CD4-positive, alpha-beta T cell (primary cell): ENCODE results near the gene POLD1. TPM values are rescaled to one million over a fixed set of nuclear protein-coding genes. Genes with fewer than 3 reads are reported as not detected.
A peak's percentile ranks its signal among the peaks of the same experiment; 100 is the strongest.
"Not testable (repeated sequence)": the region's sequence is repeated elsewhere in the genome, so short reads cannot be mapped to it uniquely, and the experiment has no call there.

Source experiments
- ATAC-seq: fragments of 200-7000 bp; cut with Tn5 transposase; one replicate; pipeline ENCODE4 v1.10.0; 2022; ENCODE audit warnings: mild to moderate bottlenecking; ENCODE audit not compliant: poor library complexity
- CTCF ChIA-PET: fragments of 350-600 bp; sonication (Branson Sonifier 250); formaldehyde crosslinking; loops from one replicate; lab custom pipeline; 2021; ENCODE audit warnings: antibody characterized with exemption, inconsistent platforms; lab: Charles Lee
- POLR2A ChIA-PET: fragments of 350-600 bp; sonication (Branson Sonifier 250); formaldehyde crosslinking; loops from one replicate; lab custom pipeline; 2021; ENCODE audit warnings: antibody characterized with exemption, inconsistent platforms; lab: Charles Lee
- DNase-seq, 14 experiments: peaks; one replicate each; pipeline ENCODE4 v3.0.0-alpha.2; 2013 to 2020; ENCODE audit warnings: mixed read lengths in 2 of 14
- H3K27ac ChIP-seq, 2 donors: one replicate each; pipeline versions ENCODE4 v1.5.1 to v1.7.0; 2013; ENCODE audit warnings: low read length in 2 of 2, low read depth in 1 of 2, mild to moderate bottlenecking in 1 of 2
- H3K27me3 ChIP-seq, 2 experiments: 1 replicate in 1 of 2; 2 replicates in 1 of 2; pipeline versions ENCODE4 v1.6.1 to v1.7.0; 2013; ENCODE audit warnings: low read length in 2 of 2, control low read depth in 1 of 2, mild to moderate bottlenecking in 1 of 2, moderate library complexity in 1 of 2; ENCODE audit not compliant: insufficient read depth in 2 of 2, control insufficient read depth in 1 of 2
- H3K36me3 ChIP-seq: one replicate; pipeline ENCODE4 v1.6.1; 2013; ENCODE audit warnings: low read length, control low read depth; ENCODE audit not compliant: insufficient read depth
- H3K4me1 ChIP-seq: one replicate; pipeline ENCODE4 v1.6.1; 2013; ENCODE audit warnings: low read length, control low read depth; ENCODE audit not compliant: insufficient read depth
- H3K4me3 ChIP-seq: one replicate; pipeline ENCODE4 v1.5.1; 2013; ENCODE audit warnings: mild to moderate bottlenecking, low read length, moderate library complexity
- H3K9me3 ChIP-seq, 2 experiments: 1 replicate in 1 of 2; 2 replicates in 1 of 2; pipeline versions ENCODE4 v1.6.1 to v1.7.0; 2013; ENCODE audit warnings: low read length in 2 of 2, mild to moderate bottlenecking in 2 of 2, control low read depth in 1 of 2, moderate library complexity in 1 of 2; ENCODE audit not compliant: control insufficient read depth in 1 of 2, insufficient read depth in 1 of 2
- H3K27ac Mint-ChIP-seq: one replicate; pipeline ENCODE4 v1.8.0; 2020; ENCODE audit warnings: mixed read lengths
- H3K27me3 Mint-ChIP-seq: one replicate; pipeline ENCODE4 v1.8.0; 2021; ENCODE audit warnings: mixed read lengths
- H3K36me3 Mint-ChIP-seq: one replicate; pipeline ENCODE4 v1.8.0; 2021; ENCODE audit warnings: low read depth, mixed read lengths
- H3K4me1 Mint-ChIP-seq: one replicate; pipeline ENCODE4 v1.8.0; 2021; ENCODE audit warnings: low read depth, mixed read lengths
- H3K4me3 Mint-ChIP-seq: one replicate; pipeline ENCODE4 v1.8.0; 2020; ENCODE audit warnings: mild to moderate bottlenecking, mixed read lengths
- H3K9me3 Mint-ChIP-seq: one replicate; pipeline ENCODE4 v1.8.0; 2020; ENCODE audit warnings: mixed read lengths
- intact Hi-C, 2 experiments: fragments of 100-400 bp; cut with DNase I in 1 of 2; cut with micrococcal nuclease in 1 of 2; formaldehyde crosslinking; loops; one replicate each; pipeline versions ENCODE4 v1.15.1 to v1.9.0; 2023 to 2025; cut with DNase I, micrococcal nuclease
- polyA plus RNA-seq, 2 donors: library from polyadenylated mRNA; unstranded; fragments of 120-200 nt; gene quantifications; one replicate each; pipeline ENCODE4 v1.2.1, GENCODE V29; 2013
- total RNA-seq, 174 experiments: library from RNA in 2 of 174; stranded (reverse) in 2 of 174; gene quantifications; one replicate each; pipeline ENCODE4 v1.2.3 and lab custom pipeline; 2021 to 2026
- TF ChIP-seq, protein P1 (sequence below): fragments of 200-600 bp; IDR thresholded peaks from one replicate; pipeline ENCODE4 v1.8.0; 2022; ENCODE audit warnings: antibody characterized with exemption, mild to moderate bottlenecking

Gene POLD1
- 10 to 100 TPM; 22.1 to 24.2 TPM for total RNA-seq
- 24.4 TPM for polyA plus RNA-seq (2013, experiment 1 of 2)
- 25.9 TPM for polyA plus RNA-seq (2013, experiment 2 of 2)
- total RNA-seq (lab: John Stamatoyannopoulos, UW), result 7.5 to 233 (median 33.4) reads per million in 172 experiments

DNA sequence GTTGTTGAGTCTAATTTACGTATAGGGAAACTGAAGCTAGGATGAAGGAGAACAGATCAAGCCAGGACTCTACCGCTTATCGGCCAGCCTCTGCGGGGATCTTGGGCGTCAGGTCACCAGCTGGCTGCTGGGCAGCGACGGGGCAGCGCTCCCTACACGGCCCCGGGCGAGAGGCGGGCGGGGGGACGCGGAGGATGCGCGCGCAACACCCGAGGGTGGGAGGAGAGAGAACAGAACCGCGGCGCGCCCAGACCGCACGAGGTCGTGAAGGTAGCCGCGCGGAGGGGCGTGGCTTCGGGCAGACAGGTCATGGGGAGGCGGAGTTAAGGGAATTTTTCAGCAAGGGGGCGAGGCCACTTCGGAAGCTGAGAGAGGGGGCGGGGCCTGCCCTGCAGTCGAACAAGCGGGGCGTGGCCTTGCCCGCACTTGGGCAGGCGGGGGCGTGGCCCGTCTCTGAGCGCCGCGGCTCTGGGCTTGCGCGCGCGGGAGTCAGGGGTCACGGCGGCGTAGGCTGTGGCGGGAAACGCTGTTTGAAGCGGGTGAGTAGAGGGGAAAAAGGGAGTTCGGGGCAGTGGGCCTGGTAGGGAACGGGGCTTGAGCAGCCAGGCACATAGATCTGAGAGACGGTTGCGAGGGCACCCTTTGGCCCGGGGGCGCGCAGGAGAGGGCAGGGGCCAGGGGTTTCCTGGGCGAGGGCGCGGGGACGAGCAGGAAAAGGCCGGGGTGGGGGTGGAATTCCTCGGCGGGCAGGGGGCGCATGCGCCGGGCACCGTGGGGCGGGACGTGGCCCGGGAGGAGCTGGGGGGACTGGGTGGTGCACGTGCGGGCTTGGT, at the start of gene POLD1:
TSS of gene POLD1 (plus strand) at position 496 of the 833 bp plus-strand sequence. CDS start 14,505 bp downstream, outside the sequence.
- Histone ChIP-seq H3K27me3 (no peaks in the 10 kb centered on the region), H3K4me3 (peak within 1 kb of the TSS; percentile 66), H3K27ac (peak within 1 kb of the TSS; percentile 70 to 81), H3K4me1 (peaks cover 22% of the 10 kb centered on the region), H3K36me3 (peaks cover 44% of the 10 kb centered on the region), H3K9me3 (no peaks in the 10 kb centered on the region)
- Mint-ChIP-seq H3K9me3 (no peaks in the 10 kb centered on the region), H3K27ac (peak within 1 kb of the TSS; percentile 90), H3K4me3 (peak within 1 kb of the TSS; percentile 96), H3K36me3 (peaks cover 71% of the 10 kb centered on the region), H3K4me1 (peaks cover 38% of the 10 kb centered on the region), H3K27me3 (peaks cover 6% of the 10 kb centered on the region)
- intact Hi-C loops, result loop anchor here in 1 of 2 experiments (1.0 to 2.0 kb wide), 5 partner anchors 8 to 421 kb away; partner anchors contain the start of genes JOSD2 and NR1H2
- peak; percentile 98 to 100 (median 99) for DNase-seq
- CTCF ChIA-PET, result interaction anchor here (0.7 to 1.5 kb wide), 3 partner anchors 15 to 27 kb away, joined by 3 to 5 read pairs (median 4); no protein-coding TSS in a partner anchor
- TF ChIP-seq, protein P1, sequence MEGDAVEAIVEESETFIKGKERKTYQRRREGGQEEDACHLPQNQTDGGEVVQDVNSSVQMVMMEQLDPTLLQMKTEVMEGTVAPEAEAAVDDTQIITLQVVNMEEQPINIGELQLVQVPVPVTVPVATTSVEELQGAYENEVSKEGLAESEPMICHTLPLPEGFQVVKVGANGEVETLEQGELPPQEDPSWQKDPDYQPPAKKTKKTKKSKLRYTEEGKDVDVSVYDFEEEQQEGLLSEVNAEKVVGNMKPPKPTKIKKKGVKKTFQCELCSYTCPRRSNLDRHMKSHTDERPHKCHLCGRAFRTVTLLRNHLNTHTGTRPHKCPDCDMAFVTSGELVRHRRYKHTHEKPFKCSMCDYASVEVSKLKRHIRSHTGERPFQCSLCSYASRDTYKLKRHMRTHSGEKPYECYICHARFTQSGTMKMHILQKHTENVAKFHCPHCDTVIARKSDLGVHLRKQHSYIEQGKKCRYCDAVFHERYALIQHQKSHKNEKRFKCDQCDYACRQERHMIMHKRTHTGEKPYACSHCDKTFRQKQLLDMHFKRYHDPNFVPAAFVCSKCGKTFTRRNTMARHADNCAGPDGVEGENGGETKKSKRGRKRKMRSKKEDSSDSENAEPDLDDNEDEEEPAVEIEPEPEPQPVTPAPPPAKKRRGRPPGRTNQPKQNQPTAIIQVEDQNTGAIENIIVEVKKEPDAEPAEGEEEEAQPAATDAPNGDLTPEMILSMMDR, result no peak
- POLR2A ChIA-PET, result interaction anchor here (0.6 to 2.4 kb wide), 14 partner anchors 8 to 341 kb away, joined by 3 to 29 read pairs (median 4); partner anchors contain the start of genes JOSD2 and NR1H2
- ATAC-seq, result peak; percentile 88

DNA sequence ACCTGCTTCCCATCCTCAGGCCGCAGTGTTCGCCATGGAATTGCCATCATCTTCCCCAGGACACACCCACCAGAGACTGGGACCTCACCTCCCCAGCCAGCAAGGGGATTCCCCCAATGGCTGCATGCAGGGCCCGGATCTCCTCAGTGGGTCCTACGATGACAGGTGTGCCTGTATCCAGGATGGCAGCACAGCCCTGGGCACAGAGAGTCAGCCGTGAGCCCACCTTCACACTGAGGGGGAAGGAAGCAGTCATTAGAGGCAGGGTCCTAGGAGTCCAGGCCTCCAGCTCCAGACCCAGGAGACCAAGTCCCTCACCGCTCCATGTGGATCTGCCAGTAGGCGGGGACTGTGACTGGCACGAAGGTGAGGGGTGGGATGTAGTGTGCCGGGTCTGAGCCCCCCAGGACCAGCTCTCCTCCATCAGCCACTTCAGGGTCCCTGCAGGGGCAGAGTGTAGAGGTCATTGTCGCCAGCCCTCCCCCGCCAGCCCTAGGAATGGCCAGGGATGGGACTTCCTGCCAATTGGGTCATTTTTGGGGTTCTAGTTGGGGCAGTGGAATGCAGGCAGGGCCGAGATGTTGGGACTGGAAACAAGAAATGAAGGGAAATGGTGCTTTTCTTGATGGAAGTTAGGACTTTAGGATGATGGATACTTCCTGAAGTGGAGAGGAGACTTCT, 49.3 kb upstream of the POLD1 start:
- ATAC-seq (no peak), DNase-seq (peak in 1 of 14 experiments; percentile 29)
- H3K4me1 ChIP-seq, result peaks cover 44% of the 10 kb centered on the region
- Mint-ChIP-seq H3K27me3 (peaks cover 44% of the 10 kb centered on the region), H3K27ac (no peak overlapping the region), H3K9me3 (no peaks in the 10 kb centered on the region), H3K36me3 (peaks cover 6% of the 10 kb centered on the region), H3K4me3 (peak overlapping the region; percentile 31), H3K4me1 (peaks cover 43% of the 10 kb centered on the region)
- H3K36me3 ChIP-seq, result no peaks in the 10 kb centered on the region
- peaks cover 0 to 31% of the 10 kb centered on the region in 2 experiments for H3K9me3 ChIP-seq
- TF ChIP-seq, protein P1, result no peak
- H3K4me3 ChIP-seq, result no peak overlapping the region
- CTCF ChIA-PET, result no interaction called here
- H3K27ac ChIP-seq, result no peak overlapping the region
- intact Hi-C loops, result loop anchor here in 1 of 2 experiments (2.0 to 10.0 kb wide), 2 partner anchors 176 to 390 kb away; partner anchors contain the start of genes CLEC11A and JOSD2
- POLR2A ChIA-PET, result interaction anchor here (2.0 to 3.8 kb wide), 2 partner anchors 23 to 176 kb away, joined by 9 to 38 read pairs; partner anchors contain the start of gene JOSD2
- peaks cover 28 to 35% of the 10 kb centered on the region in 2 experiments for H3K27me3 ChIP-seq

DNA sequence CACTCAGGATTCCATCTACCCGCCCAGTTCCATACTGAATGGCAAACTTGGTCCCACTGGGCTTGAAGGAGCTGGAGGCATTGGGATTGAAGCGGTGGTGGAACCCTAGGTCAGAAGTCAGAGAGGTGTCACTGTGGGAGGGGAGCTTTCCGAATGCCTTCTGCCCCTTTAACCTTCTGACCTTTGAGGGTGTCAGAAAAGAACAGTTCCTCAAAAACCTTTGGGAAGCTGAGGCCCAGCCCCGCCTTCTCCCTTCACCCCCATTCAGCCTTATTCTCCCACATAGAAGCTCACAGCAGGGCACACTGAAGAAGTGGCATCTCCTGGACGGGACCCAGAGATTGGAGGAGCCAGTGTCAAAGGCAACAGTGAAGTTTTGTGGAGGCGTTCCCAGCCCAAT, 47.1 kb upstream of the POLD1 start:
- H3K27me3 Mint-ChIP-seq, result peaks cover 26% of the 10 kb centered on the region
- H3K4me3 Mint-ChIP-seq, H3K27ac ChIP-seq, ATAC-seq, H3K36me3 Mint-ChIP-seq, CTCF ChIA-PET, H3K9me3 Mint-ChIP-seq, H3K4me3 ChIP-seq, H3K27ac Mint-ChIP-seq, POLR2A ChIA-PET, H3K36me3 ChIP-seq, DNase-seq: not testable (repeated sequence)
- intact Hi-C loops, result loop anchor here in 1 of 2 experiments (10.0 kb wide), 1 partner anchor 388 kb away; the partner anchor contains the start of gene CLEC11A
- H3K4me1 Mint-ChIP-seq, result peaks cover 21% of the 10 kb centered on the region
- Histone ChIP-seq H3K9me3 (peaks cover 0 to 19% of the 10 kb centered on the region in 2 experiments), H3K4me1 (peaks cover 23% of the 10 kb centered on the region), H3K27me3 (peaks cover 12 to 23% of the 10 kb centered on the region in 2 experiments)
